ENCODE data around the gene C3AR1.
"Not testable (repeated sequence)": the region's sequence is repeated elsewhere in the genome, so short reads cannot be mapped to it uniquely, and the experiment has no call there.

Gene C3AR1

DNA sequence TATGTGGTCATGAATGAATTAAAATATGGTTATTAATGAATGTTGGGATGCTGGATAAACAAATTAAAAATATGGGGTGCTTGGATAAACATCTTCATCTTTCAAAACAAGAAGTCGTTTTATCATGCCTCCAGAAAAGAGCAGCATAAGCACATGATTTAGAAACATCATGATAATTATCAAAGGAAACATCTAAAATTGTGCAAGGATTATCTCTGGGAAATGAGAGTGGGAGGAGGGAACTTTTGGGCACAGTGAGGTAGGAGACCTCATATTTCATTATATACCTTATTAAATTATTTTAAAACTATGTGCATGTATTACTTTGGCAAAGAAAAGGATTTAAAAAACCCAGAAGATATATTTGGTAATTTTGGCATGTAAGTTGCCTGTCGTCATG, 8.9 kb downstream of the C3AR1 start:
- DNase-seq: no peak

DNA sequence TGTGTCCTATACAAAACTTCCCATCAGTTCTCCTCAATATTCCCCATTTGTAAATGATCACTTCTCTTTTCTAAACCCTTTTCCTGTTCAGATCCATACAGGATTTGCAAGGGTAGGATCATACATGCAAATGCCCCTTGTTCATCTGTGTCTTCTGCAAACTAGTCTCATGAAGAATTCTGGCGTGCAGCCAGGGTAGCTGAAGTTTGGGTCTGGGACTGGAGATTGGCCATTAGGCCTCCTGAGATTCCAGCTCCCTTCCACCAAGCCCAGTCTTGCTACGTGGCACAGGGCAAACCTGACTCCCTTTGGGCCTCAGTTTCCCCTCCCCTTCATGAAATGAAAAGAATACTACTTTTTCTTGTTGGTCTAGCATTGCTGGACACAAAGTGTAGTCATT, 11.3 kb downstream of the C3AR1 start:
- no peak for DNase-seq

DNA sequence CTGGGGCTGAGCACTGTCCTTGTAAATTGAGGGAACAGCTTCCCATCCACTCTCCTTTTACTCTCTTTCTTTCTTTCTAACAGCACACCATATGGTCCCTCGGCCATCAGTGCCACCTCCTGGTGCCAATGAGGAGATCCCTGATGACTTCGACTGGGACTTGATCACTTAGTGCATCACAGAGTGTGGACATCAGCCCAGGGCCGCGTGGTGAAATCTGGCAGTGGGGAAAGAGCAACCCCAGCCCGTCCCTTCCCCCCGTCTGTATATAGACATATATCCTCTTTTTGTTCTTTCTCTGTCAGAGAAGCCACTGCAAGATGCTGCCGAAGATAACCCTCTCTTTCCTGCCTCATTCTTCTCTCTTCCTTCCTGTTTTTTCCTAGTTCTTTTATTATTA, 13.5 kb downstream of the C3AR1 start:
- DNase-seq: peak; percentile 76

DNA sequence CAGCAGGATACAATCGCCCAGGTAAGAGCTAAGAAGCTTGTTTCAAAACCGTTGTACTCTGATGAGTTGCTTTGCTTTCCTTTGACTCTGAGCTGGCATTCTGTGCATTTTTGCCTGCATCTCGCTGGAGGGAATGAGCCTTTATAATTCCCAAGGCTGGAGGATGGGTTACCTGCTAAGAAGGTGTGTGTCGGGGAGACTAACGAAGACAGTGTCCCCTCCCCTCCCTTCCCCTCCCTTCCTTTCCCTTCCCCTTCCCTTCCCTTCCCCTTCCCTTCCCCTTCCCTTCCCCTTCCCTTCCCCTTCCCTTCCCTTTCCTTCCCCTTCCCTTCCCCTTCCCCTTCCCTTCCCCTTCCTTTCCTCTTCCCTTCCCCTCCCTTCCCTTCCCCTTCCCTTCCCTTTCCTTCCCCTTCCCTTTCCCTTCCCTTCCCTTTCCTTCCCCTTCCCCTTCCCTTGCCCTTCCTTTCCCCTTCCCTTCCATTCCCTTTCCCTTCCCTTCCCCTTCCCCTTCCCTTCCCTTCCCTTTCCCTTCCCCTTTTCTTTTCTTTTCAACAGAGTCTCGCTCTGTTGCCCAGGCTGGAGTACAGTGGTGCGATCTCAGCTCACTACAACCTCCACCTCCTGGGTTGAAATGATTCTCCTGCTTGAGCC, 15.4 kb downstream of the C3AR1 start:
- no peak for DNase-seq

DNA sequence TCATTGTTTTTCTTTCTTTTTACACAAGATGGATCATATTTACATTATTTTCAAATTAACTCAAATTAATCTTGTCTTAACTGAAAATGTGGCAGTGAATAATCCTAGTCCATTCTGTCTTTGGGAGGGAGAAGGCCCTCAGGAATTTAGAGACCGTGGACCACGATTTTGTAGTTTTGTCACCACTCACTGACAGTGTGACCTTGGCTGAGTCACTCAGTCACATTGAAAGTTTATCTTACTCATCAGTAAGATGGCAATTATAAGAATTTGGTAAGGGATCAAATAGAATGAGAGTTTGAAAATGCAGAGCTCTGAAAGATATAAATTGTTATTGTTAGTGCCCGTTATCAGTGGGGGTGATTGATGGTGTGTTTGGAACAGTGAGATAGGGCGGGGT, 17.3 kb downstream of the C3AR1 start:
- no peak for DNase-seq

DNA sequence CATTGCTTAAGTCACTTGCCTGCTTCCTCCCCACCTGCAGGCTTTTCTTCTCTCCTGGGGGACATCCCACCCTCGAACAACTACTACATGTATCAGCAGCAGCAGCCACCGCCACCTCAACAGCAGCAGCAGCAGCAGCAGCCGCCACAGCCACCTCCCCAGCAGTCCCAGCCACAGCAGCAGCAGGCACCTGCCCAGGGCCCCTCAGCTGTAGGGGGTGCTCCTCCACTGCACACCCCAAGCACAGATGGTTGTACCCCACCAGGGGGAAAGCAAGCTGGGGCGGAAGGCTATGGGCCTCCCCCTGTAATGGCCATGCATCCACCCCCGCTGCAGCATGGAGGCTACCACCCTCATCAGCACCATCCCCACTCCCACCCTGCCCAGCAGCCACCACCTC, 18.3 kb downstream of the C3AR1 start:
- DNase-seq: no peak

DNA sequence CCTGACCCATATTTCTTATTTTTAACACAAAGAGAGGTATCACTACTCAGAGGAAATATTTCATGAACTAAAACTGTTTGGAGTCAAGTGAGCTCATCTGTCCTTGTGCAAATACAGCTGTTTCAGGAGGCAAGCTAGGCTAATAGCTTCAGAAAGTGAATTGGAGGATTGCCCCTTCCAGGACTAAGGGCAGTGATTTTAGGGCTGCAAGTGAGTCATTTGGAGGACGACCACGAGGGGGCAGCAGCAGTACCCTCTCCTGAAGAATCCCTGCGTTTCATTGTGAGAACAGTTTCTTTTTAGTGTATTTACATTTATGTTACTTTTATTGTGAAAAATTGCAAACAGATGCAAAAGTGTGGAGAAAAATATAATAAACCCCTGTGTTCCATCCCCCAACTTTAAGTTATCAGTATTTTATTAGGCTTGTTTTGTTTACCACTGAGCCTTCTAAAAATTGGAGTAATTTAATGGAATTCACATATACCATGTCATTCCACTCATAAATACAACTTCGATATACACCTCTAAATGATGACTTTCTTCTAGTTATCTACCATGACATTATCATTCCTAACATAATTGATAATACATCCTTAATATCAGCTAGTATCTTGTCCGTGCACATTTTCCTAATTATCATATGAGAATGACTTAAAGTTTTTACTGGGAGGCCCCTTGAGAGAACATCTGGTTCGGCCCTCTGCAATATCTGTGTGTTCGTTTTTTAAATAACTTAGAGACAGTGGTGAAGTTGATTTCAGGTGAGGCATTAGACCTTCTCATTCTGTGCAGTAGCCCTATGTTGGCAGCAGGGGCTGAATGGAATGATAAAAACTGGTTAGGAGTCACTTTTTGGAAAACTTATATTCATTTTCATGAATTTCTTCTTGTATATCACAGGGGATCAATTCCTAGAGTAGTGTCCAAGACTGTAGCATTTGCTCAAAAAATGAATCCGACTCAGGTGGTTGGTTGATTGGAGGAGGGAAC, 19.9 kb downstream of the C3AR1 start:
- peak; percentile 53 for DNase-seq

DNA sequence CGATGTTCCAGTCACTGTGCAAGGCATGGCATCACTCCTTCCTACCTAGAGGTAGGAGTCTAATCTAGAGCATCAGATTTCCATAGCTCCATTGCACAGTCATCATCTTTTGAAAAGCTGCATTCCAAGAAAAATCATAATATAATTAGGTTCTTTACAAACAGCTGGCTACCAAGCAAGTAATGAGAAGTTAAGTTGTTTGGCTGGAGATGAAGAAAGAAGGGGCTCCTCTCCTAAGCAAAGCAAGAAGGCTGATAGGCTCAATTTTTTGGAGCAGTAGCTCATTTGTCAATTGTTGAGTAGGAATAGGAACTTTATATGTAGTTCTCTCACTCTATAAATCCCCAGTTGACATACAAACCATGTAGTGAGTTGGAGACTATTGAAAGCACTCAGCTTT, 25.4 kb downstream of the C3AR1 start:
- no peak for DNase-seq

DNA sequence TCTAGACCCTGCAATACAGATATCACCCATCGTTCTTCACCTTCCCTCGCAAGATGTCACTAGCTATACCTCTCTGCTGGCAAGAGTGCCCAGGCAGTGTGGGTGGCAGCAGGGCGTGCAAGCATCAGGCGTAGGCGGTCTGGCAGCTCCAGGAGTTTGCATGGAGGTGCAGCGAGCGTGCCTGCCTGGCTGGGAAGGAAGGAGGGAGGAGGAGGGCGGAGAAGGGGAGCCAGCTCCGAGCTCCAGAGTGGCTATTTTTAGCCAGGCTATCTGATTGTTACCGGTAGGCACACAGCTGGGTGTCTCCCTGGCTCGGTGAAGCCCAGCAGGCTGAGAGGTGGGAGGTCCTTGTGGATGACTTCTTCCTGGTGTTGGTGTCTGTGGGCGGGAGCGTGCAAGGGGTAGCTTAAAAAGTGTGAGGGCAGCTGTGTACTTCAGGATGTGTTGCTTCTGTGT, 27.5 kb downstream of the C3AR1 start:
- no peak for DNase-seq

DNA sequence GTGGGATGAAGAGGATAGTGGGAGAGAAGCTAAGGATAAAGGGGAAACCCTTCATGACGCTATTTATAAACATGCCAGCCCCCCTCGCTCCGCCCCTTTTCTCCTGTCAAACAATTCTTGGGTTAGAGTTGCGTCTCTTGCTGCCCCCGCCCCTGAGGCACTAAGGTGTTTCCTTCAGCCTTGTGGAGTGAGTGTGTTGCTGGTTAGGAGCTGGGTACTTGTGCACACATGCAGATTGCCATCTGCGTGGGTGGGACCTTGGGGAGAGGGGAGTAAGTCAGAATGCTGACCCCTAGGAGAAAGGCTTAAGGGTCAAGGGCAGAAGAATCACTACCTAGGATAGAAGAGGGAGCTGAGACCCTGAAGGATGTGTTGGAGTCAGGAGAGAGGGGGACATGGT, 28.2 kb downstream of the C3AR1 start:
- DNase-seq: no peak

DNA sequence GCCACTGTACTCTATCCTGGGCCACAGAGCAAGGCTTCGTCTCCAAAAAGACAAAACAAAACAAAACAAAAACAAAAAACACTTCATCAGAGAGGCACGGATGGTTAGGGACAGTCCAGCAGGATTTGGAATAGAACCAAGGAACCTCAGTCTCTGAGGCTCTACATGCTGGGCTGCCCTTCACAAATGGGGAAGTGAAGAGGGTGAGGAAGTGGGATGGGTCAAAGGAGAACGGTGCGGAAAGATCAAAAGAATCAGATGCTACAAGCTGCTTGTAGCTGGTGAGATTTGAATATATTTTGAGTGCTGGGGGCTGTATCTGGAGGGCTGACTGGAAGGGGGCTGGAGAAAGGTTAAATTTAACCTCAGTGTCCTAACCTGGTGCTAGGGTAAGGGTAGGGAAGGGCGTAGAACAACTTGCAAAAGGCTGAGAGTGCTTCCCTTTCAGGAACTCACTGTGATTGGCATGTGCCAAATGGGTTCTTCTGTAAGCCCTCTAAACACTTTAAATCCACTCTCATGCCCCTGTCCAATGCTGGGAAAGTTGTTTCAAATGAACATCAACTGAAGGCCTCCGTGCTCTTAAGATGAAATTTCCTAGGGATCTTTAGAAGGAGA, 29.0 kb downstream of the C3AR1 start:
- DNase-seq: peak; percentile 72

DNA sequence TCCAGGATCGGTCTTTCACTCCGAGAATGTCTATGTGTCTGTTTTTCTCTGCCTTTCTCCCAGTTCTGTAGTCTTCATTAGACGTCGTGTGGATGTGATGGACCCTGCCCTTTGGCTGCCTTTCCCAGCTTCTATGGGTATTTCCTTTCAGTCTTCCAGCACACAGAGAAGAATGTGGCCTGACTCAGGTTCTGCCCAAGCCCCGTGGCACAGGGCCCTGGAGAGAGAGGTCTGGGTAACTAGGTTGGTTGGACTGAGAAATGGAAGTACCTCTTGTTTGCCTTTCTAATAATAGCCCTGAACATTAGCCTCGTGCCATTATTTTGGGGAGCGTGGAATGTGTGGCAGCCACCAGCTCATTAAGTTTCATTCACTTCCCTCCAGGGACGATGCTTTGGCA, 29.8 kb downstream of the C3AR1 start:
- DNase-seq: no peak

DNA sequence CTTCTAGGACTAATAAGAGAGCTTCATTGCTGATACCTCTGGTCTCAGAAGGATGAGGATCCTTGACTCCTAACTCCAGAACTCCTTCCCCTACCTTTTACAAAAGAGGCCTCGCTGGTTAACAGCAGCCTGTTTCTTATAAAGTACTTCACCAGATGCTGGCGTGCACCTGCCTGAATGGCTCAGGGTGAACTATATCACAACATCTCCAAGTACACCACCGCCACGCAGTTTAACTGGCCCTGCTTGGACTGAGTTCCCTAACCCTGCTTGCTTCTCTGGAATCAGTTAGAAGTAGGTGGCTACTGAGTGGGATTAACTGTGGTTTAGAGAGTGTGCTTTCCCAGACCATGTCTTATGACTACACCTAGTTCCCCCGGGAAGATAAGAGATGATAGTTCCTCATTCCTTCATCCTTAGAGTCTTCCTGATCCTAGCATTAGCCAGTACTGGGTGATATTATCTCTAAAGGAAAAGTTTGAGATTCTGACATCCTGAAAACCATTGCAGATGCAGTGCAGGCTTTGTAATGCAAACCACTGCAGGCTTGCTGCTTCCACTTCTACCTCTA, 30.6 kb downstream of the C3AR1 start:
- DNase-seq: no peak

DNA sequence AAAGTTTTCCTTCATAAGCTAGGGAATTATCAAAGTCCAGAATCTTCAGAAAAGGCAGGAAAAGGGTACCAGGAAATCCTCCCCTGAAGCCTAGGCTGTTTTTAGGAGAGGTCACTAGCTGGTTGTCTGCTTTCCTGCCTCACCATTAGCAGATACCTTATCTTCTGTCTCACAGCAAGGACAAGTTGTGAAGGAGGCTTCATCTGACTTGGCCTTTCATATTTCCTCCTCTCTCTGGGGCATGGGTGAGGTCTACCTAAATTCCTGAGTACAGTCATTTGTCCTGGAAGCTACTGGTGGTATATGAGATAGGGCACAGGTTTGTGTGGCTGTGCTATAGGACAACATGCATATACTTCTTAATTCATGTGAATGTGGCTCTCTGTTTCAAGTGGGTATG, 31.4 kb downstream of the C3AR1 start:
- DNase-seq: no peak

DNA sequence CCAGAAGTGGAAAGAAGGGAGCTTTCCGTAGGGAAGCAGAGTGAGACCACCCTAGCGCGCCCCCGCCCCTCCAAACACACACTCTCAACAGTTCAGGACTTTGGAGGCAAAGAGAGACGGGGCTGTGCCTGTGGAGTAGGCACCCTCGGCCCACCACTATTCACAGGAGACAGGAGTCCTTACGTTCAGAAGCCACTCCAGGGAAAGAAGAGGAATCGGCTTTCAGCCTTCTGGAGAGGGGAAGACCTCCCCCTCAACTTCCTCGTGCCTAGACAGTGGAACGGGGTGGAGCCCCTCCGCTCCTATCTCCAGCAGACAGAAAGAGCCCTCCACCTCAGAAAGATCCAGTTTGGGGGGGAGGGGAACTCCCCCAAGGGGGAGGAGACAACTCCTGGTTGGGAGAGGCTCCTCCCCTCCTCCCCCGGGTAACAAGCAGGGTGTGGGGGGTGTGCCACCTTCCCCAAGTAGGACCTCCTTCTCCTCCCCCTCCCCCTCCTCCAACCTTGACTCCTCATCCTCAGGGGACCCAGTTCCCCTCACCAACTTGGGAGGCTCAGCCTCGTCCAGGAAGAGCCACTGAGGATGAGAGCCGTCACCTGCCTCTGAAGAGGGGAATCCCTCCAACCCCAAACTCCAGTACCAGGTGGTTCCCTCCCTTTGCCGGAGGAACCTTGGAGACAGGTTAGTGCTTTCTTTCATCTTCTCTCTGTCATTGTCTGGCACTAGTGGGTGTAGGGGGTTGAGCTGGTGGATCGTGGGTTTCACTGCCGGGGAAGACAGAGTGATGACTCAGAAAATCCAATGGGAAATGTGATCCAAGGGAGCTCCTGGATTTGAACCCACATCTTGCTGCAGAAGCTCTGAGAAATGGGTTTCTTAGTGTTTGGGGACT, 32.8 kb downstream of the C3AR1 start:
- DNase-seq: no peak

DNA sequence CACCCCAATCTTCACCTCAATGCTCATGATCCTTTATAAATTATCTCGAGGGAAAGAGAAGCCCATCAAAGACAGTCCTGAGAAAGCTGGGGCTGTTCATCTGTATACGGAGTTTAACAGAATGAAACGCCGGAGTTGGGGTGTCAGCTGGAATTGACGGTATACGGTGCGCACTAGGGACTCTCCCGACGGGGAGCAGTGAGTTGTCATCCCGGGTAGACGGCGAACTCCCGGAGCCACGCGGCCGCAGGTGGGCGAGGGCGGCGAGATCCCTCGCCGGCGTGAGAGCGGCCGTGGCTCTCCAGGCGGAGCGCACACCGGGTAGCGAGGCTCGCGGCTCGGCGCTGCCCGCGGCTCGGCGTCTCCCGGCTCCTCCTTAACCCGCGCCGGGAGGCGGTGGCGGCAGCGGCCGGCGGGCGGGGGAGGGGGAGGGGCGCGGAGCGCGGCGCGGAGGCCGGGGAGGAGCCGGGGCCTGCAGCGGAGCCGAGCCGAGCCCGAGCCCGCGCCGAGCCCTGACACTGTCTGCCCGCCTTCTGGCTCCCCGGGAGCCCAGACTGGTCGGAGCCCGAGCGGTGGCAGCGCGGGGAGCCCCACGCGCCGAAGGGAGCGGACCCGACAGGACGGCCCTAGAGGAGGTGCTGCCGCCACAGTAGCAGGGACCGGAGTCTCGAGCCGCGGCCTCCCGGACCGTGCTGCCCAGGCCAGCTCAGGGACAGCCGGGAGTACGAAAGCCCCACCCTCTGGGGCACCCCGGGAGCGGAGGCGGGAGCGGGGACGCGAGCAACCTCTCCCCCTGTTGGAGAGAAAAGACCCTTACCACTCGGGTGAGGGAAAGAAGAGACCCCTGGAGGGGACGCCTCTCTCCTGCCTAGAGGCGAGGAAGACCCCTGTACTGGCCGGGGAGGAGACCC, 33.7 kb downstream of the C3AR1 start, which contains the start of gene FOXJ2:
FOXJ2 (plus strand) TSS at position 475 of the 911 bp plus-strand sequence. CDS start 7,117 bp downstream, outside the sequence.
- peak; percentile 8 for DNase-seq

DNA sequence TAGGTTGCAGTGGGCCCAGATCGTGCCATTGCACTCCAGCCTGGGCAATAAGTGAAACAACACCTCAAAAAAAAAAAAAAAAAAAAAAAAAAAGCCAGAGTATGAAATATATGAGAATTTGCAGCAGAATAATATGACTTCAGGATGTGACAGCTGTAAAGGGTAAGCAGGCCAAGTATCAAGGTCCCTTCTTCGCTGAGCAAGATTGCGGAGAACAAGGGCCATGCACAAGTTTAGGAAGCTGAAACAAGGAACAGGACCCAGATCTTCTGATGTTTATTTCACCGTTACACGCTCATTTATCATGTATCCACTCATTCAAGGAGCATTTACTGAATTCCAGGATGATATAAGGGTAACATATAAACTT, 34.3 kb downstream of the C3AR1 start:
- no peak for DNase-seq

DNA sequence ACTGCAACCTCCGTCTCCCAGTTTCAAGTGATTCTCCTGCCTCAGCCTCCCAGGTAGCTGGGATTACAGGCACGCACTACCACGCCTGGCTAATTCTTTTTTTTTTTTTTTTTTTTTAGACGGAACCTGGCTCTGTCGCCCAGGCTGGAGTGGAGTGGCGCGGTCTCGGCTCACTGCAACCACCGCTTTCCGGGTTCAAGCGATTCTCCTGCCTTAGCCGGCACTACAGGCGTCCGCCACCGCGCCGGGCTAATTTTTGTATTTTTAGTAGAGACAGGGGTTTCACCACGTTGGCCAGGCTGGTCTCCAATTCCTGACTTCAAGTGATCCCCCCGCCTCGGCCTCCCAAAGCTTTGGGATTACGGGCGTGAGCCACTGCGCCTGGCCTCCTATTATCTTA, 35.1 kb downstream of the C3AR1 start:
- DNase-seq: not testable (repeated sequence)

DNA sequence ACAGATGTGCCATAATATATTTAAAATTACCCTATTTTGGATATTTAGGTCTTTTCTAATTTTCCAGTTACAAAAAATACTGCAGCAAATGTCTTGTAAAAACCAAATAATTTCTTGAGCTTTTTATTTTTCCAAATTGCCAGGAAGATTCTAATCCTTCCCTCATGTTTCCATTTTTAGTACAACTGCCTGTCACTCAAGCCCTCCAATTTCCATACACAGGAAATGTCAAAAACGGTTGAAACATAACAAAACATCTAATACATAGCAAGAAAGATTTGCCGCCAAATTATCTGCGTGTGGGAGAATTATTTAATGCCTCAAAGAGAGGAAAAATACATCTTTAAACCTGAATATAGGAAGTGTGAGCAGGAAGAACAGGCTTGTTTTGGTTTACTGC, 36.0 kb downstream of the C3AR1 start:
- no peak for DNase-seq

DNA sequence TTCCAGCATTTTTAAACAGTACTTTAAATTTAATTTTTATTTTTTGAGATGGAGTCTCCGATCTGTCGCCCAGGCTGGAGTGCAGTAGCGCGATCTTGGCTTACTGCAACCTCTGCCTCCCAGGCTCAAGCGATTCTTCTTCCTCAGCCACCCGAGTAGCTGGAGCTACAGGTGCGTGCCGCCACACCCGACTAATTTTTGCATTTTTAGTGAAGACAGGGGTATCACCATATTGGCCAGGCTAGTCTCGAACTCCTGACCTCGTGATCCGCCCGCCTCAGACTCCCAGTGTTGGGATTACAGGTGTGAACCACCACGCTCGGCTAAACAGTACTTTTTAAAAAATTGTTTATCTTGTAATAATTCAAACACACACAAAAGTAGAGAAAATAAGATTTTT, 37.9 kb downstream of the C3AR1 start:
- no peak for DNase-seq

DNA sequence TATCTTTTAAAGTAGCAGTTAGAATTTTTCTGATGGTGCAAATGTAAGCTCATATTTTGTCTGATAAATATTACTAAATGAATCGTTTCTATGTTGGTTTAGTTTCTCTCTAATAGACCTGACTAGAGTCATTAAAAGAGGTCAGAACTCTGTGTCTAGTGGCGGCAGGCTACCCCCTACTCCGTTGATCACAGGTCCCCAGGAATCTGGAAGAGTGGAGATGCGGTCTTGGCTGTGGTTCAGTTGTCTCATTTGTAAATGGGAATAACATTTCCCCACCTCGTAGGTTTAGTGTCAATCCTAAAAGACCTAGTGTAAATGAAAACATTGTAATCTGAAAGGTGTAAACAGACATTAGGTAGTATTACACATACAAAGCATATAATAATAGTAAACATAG, 38.3 kb downstream of the C3AR1 start:
- no peak for DNase-seq
